ENCODE measurements around the gene ZSCAN21.

ZSCAN21 gene

DNA sequence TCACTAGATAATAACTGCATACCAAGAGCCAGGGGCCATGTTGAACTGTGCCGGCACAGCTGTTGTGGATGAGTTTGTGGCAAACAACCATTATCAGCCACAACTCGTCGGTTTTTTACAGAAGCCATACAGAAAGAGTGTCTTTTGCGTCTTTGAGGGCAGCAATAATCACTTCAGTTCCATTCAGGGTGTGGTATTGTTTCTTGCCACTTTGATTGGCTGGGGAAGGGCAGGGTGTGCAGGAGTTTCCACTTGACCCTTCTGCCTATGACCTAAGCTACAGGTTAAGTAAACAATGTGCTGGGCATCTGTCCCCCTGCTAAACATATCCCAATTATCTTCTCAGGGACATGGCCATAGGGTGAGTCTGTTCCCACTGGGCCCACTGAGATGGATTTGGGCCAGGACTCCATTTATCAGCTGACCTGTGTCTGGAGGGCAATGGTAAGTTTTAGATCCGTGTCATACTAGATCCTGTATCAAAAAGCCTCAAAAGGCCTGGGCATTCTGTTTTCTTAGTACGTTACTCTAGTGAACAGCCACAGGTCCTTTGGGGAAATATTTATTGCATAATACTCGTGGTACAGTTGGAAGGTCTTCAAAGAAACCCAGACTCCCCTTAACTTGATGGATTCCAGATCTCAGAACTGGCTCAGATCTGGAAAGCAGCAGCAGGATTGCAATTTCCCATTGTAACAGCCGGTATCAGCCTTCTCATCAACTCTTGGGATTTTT, 16.0 kb downstream of the ZSCAN21 start:
- Histone ChIP-seq H3K4me1 (ENCODE audit: control insufficient read depth, insufficient read depth, low read length) (no peaks in the 10 kb centered on the region), H3K9me3 (ENCODE audit: control insufficient read depth, insufficient read depth, low read depth, low read length) (no peaks in the 10 kb centered on the region), H3K4me3 (ENCODE audit: low read depth, low read length) (no peak overlapping the region), H3K27ac (ENCODE audit: extremely low read depth, low read depth, low read length) (no peak overlapping the region), H3K36me3 (ENCODE audit: control insufficient read depth in 2 of 2, insufficient read depth in 1 of 2, low read length in 2 of 2) (peaks cover 19 to 33% of the 10 kb centered on the region in 2 experiments)
- POLR2A ChIA-PET: interaction anchor here (0.7 kb wide), 1 partner anchor 522 kb away, joined by 6 read pairs; no protein-coding TSS in a partner anchor
- no peak for TF ChIP-seq ZNF792 (tag by site-specific recombination; IDR thresholded peaks at IDR 0.05)
- no peak for TF ChIP-seq HOXA7 (CRISPR knock-in tag; IDR thresholded peaks at IDR 0.05; ENCODE audit: borderline replicate concordance)
- TF ChIP-seq SCRT2 (tag by site-specific recombination; IDR thresholded peaks at IDR 0.05): peak; percentile 77
- CTCF ChIA-PET: interaction anchor here (1.0 kb wide), 1 partner anchor 75 kb away, joined by 4 read pairs; no protein-coding TSS in a partner anchor

GRCh38 chr7:100066953-100067352, 17.4 kb downstream of the ZSCAN21 start:
- peaks cover 18 to 39% of the 10 kb centered on the region in 2 experiments for H3K36me3 ChIP-seq (ENCODE audit: control insufficient read depth in 2 of 2, insufficient read depth in 1 of 2, low read length in 2 of 2)

More at GRCh38 chr7:100066953-100067352, 17.4 kb downstream of the ZSCAN21 start:
- H3K4me3 ChIP-seq (ENCODE audit: low read depth, low read length): no peak overlapping the region
- no peak for TF ChIP-seq ZNF174 (tag by site-specific recombination; IDR thresholded peaks at IDR 0.05)
- TF ChIP-seq ZNF214 (tag by site-specific recombination; IDR thresholded peaks at IDR 0.05; ENCODE audit: borderline replicate concordance): no peak
- no peak for TF ChIP-seq ZNF629 (tag by site-specific recombination; IDR thresholded peaks at IDR 0.05)
- TF ChIP-seq, protein P1, sequence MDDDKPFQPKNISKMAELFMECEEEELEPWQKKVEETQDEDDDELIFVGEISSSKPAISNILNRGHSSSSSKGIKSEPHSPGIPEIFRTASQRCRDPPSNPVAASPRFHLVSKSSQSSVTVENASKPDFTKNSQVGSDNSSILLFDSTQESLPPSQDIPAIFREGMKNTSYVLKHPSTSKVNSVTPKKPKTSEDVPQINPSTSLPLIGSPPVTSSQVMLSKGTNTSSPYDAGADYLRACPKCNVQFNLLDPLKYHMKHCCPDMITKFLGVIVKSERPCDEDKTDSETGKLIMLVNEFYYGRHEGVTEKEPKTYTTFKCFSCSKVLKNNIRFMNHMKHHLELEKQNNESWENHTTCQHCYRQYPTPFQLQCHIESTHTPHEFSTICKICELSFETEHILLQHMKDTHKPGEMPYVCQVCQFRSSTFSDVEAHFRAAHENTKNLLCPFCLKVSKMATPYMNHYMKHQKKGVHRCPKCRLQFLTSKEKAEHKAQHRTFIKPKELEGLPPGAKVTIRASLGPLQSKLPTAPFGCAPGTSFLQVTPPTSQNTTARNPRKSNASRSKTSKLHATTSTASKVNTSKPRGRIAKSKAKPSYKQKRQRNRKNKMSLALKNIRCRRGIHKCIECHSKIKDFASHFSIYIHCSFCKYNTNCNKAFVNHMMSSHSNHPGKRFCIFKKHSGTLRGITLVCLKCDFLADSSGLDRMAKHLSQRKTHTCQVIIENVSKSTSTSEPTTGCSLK (tag by site-specific recombination; IDR thresholded peaks at IDR 0.05): no peak
- no peak for TF ChIP-seq RBAK (tag by site-specific recombination; IDR thresholded peaks at IDR 0.05)
- TF ChIP-seq ZBTB11 (tag by site-specific recombination; conservative IDR thresholded peaks at IDR 0.05; ENCODE audit: low read depth): no peak
- no peak for TF ChIP-seq ZXDB (tag by site-specific recombination; IDR thresholded peaks at IDR 0.05)
- no peak for TF ChIP-seq GLI2 (tag by site-specific recombination; IDR thresholded peaks at IDR 0.05; ENCODE audit: borderline replicate concordance, low read depth)
- no peak for TF ChIP-seq ATF2 (tag by site-specific recombination; IDR thresholded peaks at IDR 0.05; ENCODE audit: low read depth)
- TF ChIP-seq WT1 (tag by site-specific recombination; IDR thresholded peaks at IDR 0.05): no peak
- no peaks in the 10 kb centered on the region for H3K9me3 ChIP-seq (ENCODE audit: control insufficient read depth, insufficient read depth, low read depth, low read length)
- ChIA-PET POLR2A (interaction anchor here (0.6 kb wide), 1 partner anchor 12 kb away, joined by 3 read pairs; no protein-coding TSS in a partner anchor), CTCF (no interaction called here)
- H3K27ac ChIP-seq (ENCODE audit: extremely low read depth, low read depth, low read length): no peak overlapping the region
- H3K4me1 ChIP-seq (ENCODE audit: control insufficient read depth, insufficient read depth, low read length): no peaks in the 10 kb centered on the region
